SU-DHL-6 (cell line): ENCODE measurements around the gene RNF181.

Source experiments
- CTCF ChIP-seq: fragments of 200-600 bp; sonication (generic); IDR thresholded peaks from one replicate; pipeline ENCODE4 v1.5.1; 2017; ENCODE audit warnings: antibody characterized with exemption, mild to moderate bottlenecking, low read length, moderate library complexity; ENCODE audit not compliant: insufficient read depth, poor library complexity, severe bottlenecking
- EZH2phosphoT487 ChIP-seq: fragments of 200-600 bp; sonication (generic), shearing (Covaris generic); conservative IDR thresholded peaks from 2 replicates; pipeline ENCODE4 v1.6.1; 2018; ENCODE audit warnings: mild to moderate bottlenecking, antibody characterized with exemption, low read length, moderate library complexity, mixed read lengths

DNA sequence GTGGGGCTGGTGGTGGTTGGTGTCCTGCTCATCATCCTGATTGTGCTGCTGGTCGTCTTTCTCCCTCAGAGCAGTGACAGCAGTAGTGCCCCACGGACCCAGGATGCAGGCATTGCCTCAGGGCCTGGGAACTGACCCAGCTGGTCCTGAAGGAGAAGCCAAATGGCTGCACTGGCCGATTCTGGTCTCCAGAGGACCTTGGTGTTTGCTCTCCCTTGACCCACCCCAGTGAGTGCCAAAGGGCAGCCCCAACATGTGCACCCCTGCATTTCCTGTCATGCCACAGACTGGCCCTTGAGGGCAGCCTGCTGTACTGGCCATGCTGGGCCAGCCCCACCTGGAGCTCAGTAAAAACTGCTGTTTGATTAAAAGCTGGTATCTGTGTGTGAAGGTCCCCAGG lies 2.5 kb upstream of the RNF181 start:
- TF ChIP-seq CTCF (no peak), EZH2phosphoT487 (no peak)
